VCaP (cell line): Measurements from ENCODE around the gene CYTL1.

Experiments
- H3K27ac ChIP-seq: fragments of 450-650 bp; 2 replicates; pipeline ENCODE4 v1.5.1; 2017
- TF ChIP-seq, protein P1 (sequence below): fragments of 450-650 bp; conservative IDR thresholded peaks from 2 replicates; pipeline ENCODE4 v1.5.1; 2017; ENCODE audit warnings: mild to moderate bottlenecking, moderate library complexity

The CYTL1 gene

DNA sequence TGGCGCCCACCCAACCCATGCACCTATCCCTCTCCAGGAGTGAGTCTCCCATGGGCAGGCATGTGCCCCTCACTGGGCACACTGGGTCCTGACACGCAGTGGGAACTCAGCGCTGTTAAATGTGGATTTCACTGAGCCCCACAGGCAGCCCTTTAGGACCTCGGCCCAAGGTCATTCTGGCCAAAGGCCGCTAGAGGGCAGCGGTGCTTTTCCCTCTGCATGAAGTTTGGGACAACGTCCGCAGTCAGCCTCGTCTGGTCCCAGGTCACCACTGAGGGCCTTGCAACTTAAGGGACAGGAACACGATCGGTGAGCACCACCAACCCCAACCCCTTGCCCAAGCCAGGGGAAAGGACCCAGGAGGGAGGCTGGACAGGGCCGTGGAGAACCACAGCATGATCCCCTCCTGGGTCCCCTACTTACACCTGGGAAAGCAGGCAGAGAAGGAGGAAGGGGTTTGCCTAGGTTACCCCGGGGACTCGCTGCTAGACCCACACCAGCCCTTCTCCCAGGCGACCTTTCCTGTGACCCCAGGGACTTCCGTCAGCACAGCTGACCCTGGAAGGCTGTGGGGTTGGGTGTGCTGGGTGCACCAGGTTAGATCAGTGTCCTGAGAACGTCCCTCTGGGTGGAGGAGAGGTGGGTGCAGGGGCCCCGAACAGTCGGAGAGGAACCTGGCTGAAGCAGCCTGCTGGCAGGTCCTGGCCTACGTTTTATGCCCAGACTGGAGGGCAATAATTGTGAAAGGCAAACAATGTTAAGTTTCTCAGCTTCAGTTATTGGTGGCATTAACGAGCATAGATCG is 24.0 kb downstream of the CYTL1 start:
- TF ChIP-seq, protein P1, sequence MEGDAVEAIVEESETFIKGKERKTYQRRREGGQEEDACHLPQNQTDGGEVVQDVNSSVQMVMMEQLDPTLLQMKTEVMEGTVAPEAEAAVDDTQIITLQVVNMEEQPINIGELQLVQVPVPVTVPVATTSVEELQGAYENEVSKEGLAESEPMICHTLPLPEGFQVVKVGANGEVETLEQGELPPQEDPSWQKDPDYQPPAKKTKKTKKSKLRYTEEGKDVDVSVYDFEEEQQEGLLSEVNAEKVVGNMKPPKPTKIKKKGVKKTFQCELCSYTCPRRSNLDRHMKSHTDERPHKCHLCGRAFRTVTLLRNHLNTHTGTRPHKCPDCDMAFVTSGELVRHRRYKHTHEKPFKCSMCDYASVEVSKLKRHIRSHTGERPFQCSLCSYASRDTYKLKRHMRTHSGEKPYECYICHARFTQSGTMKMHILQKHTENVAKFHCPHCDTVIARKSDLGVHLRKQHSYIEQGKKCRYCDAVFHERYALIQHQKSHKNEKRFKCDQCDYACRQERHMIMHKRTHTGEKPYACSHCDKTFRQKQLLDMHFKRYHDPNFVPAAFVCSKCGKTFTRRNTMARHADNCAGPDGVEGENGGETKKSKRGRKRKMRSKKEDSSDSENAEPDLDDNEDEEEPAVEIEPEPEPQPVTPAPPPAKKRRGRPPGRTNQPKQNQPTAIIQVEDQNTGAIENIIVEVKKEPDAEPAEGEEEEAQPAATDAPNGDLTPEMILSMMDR: peak; percentile 94
- no peak overlapping the region; the same call in 1 of the 2 replicates for H3K27ac ChIP-seq

DNA sequence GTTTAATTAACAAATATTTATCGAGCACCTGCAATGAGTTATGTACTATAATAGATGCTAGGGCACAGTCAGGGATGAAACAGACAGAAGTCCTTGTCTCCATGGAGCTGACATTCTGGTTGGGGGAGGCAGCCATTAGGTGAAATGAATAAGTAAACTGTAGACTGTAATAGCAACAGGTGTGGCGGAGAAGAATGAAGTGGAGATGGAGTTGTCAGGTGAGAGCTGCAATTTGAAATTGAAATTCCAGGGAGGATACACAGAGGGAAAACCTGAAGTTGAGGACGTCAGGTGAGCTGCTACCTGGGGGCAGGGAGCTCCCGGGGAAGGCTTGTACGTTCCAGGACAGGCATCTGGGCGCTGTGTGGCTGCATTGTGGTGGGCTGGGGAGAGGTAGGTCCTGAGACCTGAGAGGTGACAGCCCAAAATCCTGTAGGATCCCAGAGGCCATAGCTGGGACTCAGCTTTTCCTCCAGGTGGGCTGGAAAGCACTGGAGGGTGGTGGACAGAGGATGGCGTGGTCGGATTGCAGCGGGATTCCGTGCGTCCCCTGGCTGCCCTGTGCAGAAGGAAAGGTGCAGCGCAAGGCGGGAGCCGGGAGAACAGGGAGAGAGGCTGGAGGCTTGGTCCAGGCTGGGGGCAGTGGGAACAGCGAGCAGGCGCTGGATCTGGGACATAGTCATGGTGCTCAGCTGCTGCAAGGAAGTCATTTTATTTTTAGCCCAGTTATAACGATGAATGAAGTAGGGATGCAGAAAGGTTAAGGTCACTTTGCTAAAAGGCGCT is 24.8 kb downstream of the CYTL1 start:
- H3K27ac ChIP-seq: peak overlapping the region; percentile 8; the same call in 1 of the 2 replicates
- TF ChIP-seq, protein P1: no peak

DNA sequence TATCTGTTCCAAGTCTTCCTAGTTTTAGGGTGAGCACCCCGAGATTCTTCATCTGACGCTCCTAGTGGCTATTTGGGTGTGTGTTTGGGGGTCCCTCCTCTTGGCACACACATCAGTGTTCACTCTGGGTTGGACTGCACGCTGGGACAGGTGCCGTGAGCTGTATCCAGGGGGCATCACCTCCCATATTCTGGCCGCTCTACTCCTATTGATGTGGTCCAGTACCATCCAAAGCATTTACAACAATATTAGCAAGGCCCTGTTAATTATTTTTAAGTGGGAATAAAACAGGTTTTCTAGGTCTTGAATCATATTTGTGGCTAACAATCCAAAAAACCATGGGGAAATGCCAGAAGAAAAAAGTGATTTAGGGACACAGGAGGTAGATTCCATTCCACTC is 26.4 kb downstream of the CYTL1 start:
- H3K27ac ChIP-seq: no peak overlapping the region
- TF ChIP-seq, protein P1: no peak

DNA sequence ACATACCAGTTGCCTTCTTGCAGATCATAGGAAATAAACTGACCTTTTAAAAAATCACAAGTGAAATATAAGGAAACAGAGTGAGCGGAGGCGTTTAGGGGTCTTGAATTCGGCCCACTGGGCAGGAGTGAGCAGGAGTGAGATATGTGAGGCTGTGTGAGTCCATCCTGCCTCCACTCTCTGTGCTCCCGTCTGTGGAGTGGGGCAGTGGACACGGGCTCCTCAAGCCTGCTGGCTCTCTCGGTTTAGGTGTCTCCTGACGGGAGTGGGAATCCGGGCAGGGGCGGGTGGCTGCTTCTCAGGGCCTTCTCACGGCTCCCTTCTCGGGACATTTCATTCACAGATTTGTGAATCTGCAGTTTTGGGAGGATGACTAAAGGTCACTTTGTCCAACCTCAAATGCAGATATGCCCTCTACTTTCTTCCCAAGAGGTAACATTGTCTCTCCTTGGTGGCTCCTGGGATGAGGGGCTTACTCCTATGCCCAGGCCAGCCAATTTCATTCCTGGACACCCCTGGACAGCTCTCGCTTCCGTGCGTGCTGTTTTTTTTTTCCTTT is 27.6 kb downstream of the CYTL1 start:
- H3K27ac ChIP-seq: no peak overlapping the region

DNA sequence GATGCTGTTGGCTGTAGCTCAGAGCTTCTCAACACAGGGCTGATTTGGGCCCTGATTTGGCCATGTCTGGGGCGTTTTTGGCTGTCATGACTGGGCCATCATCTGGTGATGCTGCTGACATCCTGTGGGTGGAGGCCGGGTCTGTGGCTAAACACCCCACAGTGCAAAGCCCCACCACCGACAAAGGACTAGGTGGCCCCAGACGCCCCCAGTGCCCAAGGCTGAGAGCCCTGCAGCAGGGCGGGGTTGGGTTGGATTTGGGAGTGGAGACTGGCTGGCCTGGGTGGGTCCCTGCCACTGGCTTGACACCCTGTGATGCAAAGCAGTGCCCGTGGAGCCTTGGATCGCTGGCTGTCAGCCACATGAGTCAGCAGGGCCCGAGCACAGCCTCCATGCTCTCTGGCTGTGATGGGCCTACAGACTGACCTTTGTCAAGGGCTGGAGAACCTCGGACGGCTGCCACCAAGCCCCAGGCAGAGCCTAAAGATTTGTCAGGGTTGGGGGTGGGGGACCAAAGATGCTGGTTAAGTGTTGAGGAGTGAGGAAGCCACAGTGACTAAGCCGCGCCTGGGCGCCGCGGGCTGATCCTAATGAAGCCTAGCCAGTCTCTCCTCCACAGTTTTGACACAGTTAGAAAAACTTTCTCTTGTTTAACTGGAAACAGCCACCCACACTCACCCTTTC is 28.3 kb downstream of the CYTL1 start:
- TF ChIP-seq, protein P1: no peak
- H3K27ac ChIP-seq: no peak overlapping the region

More for the DNA sequence above, 27.6 kb downstream of the CYTL1 start:
- TF ChIP-seq, protein P1: no peak

DNA sequence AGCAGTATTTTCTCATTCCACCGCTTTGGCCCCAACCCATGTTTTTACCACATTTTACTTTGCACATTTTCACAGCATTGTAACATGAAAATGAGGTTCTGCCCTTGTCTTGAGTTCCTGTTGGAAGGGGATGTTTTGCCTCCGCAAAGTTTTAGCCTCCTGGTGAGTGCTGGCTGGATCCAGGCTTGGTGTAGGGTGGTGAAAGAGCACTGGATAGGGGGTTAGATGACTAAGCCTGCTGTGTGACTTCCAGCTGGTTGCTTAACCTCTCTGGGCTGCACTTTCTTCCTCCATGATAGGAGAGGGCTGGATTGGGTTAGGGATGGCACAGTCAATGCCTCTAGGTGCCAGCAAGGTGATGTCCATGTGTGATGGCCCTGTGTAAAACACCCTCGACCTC is 28.9 kb downstream of the CYTL1 start:
- no peak overlapping the region for H3K27ac ChIP-seq
- TF ChIP-seq, protein P1: no peak

DNA sequence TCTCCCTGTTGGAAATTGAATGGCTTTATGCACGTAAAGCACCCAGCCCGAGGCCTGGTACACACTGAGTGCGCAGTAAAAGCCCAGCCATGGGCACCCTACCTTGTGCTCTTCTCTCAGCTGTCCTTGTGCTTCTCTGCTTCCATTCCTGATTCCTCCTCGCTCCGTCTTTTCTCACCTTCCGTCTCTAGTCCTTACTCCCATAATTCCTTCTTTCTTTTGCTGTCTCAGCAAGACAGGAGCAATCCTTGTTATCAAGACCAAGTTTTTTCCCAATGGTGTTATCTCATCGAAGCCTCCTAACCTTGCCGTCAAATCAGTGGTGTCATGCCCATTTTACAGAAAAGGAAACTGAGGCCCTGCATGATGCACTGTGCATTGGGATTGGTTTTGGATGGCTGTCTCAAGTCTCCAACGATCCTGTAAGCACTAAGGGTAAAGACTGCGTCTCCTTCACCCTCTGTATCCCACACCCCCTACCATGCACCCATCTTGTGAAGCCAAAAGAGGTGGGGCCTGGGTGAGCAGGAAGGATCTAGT is 30.1 kb downstream of the CYTL1 start:
- no peak overlapping the region for H3K27ac ChIP-seq
- TF ChIP-seq, protein P1: no peak
